HG02642 (cell line): ENCODE data around the gene NEUROD2.

Experiments
- ATAC-seq: cut with Tn5 transposase; IDR thresholded peaks from one replicate; pipeline ENCODE4 v1.9.1; 2021; ENCODE audit warnings: mild to moderate bottlenecking; ENCODE audit not compliant: unreplicated experiment, poor library complexity

The NEUROD2 gene

GRCh38 chr17:39605492-39606433 lies 2.0 kb downstream of the NEUROD2 start:
- no peak for ATAC-seq

- ATAC-seq, result no peak
Measured at GRCh38 chr17:39604911-39605491, 2.7 kb downstream of the NEUROD2 start.

DNA sequence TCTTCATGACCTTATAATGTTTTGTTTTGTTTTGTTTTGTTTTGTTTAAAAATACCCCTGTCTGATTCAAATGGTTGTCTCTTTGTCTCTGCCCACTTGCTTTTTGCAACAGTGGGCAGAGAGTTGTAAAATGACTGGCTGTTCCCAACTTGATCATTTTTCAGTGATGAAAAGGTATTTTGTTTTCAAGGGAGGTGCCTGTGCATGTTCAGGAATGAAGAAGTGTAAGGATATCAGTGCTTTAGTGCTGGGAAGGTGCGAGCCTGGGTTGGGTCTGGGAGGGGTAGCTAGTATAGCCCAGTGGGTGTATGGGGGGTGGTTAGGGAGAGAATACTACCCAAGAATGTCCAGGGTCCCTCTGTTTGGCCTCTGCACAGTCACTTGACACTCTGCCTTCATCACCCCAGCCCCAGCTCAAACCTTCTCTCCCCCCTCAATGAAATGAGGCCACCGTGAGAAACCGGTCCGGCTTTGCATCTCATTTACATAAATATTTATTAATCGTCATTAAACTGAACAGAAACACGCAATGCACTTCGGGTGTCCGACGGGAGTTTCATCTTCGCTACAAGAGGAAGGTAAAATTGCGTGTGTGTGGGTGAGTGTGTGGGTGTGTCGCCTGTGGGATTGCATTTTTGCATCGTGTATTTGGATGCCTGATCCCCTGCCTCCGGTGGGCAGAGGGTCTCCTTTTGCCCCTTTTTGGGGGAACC lies 4.3 kb downstream of the NEUROD2 start:
- no peak for ATAC-seq

- ATAC-seq, result no peak
Measured at GRCh38 chr17:39602533-39603303, 5.0 kb downstream of the NEUROD2 start.

- no peak for ATAC-seq
Measured at GRCh38 chr17:39601758-39602532, 5.8 kb downstream of the NEUROD2 start.

DNA sequence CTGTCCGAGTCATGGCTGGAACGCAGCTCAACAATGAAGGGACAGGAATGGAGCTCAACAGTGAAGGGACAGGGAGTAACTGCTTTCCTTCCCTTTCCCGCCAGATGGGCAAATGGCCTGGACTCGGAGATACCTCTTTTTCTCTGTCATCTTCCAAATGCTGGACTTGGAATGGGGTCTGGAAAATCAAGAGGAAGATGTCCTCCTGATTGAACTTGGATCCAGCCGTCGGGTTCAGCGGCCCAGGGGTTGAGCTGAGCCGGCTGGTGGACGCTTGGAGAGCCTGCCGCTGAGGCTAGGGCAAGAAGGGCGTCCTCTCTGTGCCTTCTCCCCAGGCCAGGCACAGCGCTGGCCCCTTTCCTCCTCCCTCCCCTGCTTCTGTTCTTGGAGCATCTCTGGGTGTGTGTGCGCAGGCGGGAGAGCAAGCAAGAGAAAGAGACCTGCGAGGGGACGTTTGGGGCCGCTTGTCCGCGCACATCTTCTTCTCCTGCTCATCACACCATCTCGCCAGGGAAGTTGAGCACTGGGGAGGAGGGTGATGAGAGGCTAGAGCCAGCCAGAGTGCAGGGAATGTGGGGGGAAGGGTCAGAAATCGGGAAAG lies 6.6 kb downstream of the NEUROD2 start:
- ATAC-seq, result no peak

GRCh38 chr17:39600288-39600996 lies 7.3 kb downstream of the NEUROD2 start:
- no peak for ATAC-seq

DNA sequence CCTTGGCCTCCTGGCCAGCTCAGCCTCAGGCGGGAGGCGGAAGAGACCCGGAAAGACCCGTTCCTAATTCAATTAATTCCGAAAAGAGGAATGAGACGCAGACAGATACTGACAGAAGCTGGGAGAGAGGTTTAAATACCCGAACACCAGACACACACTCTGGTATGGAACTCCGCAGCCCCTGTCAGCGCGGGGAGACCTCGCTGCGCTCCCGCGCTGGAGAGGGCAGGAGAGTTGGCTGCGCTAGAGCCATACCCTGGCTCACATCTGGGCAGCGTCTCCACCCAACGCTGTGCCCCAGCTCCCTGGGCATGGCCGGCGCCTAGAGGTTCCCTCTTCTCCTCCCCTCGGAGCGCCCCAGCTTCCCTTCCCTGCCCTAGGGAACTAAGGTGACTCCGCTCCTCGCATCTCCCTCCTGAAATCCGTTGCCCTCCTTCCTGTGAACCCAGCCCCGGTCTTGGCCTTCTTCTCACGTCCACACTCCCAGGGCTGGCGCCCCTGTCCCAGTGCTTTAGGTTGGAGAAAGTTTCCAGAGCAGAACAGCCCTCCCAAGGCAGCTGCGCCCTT lies 8.0 kb downstream of the NEUROD2 start:
- ATAC-seq, result no peak

GRCh38 chr17:39599004-39599664 lies 8.6 kb downstream of the NEUROD2 start:
- ATAC-seq, result no peak

- no peak for ATAC-seq
Measured at GRCh38 chr17:39598630-39599003, 9.1 kb downstream of the NEUROD2 start.

DNA sequence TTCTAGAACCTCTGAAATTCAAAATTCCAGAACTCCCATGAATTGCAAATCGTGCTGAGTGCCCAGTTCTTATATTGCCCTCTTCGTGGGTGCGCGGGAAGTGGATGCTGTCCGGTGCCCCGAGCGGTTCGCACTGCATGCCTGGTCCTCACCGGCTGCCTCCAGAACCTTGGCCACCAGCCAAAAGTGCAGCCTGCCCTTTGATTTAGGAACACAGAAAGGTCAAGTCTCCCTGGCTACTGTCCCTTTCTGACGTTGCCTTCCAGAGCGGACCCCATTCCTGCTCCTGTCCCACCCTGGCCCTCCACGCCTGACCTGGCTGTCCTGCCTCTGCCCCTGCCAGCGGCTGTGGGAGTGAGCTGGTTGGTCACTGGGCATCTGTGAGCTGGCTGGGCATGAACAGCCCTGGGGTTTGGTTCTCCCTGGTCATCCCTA lies 9.7 kb downstream of the NEUROD2 start:
- no peak for ATAC-seq

DNA sequence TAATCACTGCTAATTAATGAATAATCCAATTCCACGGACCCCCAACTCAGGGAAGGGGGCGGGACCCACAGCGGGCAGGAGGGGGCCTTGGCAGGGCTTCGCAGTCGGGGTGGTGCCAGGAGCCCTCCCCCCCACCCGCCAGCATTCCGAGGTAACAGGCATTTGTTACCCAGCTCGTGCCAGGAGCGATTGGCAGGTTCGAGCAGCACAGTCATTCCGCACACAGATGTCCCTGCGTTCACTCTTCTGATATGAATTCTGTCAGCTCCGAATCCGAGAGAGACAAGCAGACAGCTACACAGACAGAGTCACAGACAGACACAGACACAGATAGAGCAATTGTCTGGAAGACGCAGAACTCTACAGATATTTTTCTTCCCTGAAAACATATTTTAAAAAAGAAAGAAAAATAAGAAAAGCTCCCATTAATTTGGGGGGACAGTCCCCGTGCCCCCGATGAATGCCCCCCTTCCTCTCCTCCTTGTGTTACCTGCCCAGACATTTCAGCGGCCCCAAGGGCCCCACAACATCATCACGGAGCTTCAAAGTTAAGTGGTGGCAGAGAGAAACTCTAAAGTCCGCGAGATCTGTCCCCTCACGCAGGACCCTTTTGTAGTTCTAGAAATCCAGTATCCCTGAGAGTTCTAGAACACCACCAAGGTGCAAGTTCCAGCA lies 10.2 kb downstream of the NEUROD2 start:
- no peak for ATAC-seq

DNA sequence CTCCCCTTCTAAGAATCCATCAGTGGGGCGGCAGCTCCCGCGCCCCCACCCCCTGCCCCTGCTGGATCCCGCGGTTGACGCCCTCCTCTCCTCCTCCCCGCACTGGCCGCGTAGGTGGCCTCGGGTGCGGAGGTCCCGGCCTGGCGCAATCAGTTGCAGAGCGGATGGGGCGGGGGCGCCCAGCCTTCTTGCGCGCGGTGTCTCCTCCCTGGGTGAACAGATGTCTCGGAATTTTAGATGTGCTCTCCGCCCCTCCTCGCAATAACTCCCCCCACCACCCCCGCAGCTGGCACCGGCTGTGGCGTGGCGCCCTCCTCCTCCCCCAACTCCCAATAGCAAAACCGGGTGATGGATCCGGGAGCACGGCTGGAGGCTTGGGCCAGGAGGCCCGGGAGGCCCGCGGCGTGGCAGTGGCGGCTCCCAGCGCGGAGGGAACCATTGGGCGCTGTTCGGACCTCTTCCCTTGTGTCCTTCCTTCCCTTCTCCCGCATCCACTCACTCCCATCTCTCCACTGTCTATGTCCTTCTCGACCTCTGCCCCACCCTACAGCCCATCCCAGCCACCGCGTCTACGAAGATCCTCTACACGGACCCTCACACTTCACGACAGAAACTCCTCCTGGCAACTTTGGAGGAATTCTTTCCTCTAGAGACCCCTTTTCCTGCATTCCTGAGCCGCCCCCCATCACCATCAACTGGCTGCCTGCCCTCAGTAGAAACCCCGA lies 11.0 kb downstream of the NEUROD2 start:
- no peak for ATAC-seq

- ATAC-seq, result no peak
Measured at GRCh38 chr17:39595928-39596510, 11.7 kb downstream of the NEUROD2 start.

DNA sequence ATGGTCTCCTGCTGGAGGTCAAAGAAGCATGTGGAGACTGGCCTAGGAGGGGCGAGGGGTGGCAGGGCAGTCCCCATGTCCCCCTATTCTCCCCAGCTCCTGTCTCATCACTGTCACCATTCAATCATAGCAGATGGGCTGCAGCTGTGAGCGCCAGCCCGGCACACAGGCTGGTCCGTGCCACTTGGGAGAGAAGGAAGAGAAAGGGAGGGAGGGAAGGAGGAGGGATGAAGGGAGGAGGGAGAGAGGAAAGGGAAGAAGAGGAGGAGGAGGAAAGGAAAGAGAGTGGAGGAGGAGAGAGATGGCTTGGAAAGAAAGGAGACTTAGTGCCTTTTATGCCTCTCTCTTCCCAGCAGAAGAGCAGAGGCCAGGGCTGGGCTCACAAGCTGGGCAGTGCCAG lies 12.4 kb downstream of the NEUROD2 start:
- no peak for ATAC-seq

GRCh38 chr17:39593371-39593770 lies 14.3 kb downstream of the NEUROD2 start:
- ATAC-seq, result no peak
